Effector memory CD8-positive, alpha-beta T cell (primary cell): Measurements from ENCODE around the gene C3orf33.
"Not testable (repeated sequence)": the region's sequence is repeated elsewhere in the genome, so short reads cannot be mapped to it uniquely, and the experiment has no call there.

Source experiments
- ATAC-seq: fragments of 150-1000 bp; cut with Tn5 transposase; replicated peaks from 2 replicates; pipeline ENCODE4 v1.10.0; 2021; ENCODE audit warnings: mild to moderate bottlenecking, moderate library complexity
- DNase-seq, 3 experiments: peaks; one replicate each; pipeline ENCODE4 v3.0.0; 2021
- H3K27ac Mint-ChIP-seq, 2 donors: one replicate each; pipeline ENCODE4 v1.8.0; 2022; ENCODE audit warnings: mild to moderate bottlenecking in 2 of 2, mixed read lengths in 2 of 2, moderate library complexity in 2 of 2
- H3K27me3 Mint-ChIP-seq, 2 donors: one replicate each; pipeline ENCODE4 v1.8.0; 2022; ENCODE audit warnings: mixed read lengths in 2 of 2
- H3K36me3 Mint-ChIP-seq: one replicate; pipeline ENCODE4 v1.8.0; 2022; ENCODE audit warnings: mild to moderate bottlenecking, moderate library complexity, mixed read lengths; ENCODE audit not compliant: insufficient read depth
- H3K4me1 Mint-ChIP-seq, 2 donors: one replicate each; pipeline ENCODE4 v1.8.0; 2022; ENCODE audit warnings: low read depth in 2 of 2, mixed read lengths in 2 of 2
- H3K4me3 Mint-ChIP-seq, 2 donors: one replicate each; pipeline ENCODE4 v1.8.0; 2022; ENCODE audit warnings: mild to moderate bottlenecking in 2 of 2, mixed read lengths in 2 of 2, moderate library complexity in 2 of 2
- H3K9me3 Mint-ChIP-seq, 2 donors: one replicate each; pipeline ENCODE4 v1.8.0; 2022; ENCODE audit warnings: mixed read lengths in 2 of 2

C3orf33 gene

DNA sequence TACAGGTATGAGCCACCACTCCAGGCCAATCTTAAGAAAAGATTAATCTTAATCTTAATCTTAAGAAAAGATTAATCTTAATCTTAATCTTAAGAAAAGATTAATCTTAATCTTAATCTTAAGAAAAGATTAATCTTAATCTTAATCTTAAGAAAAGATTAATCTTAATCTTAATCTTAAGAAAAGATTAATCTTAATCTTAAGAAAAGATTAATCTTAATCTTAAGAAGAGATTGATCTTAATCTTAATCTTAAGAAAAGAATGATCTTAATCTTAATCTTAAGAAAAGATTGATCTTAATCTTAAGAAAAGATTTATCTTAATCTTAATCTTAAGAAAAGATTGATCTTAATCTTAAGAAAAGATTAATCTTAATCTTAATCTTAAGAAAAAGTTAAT, 7.1 kb upstream of the C3orf33 start:
- H3K27ac Mint-ChIP-seq, H3K4me1 Mint-ChIP-seq, H3K36me3 Mint-ChIP-seq, ATAC-seq, H3K4me3 Mint-ChIP-seq, H3K9me3 Mint-ChIP-seq, DNase-seq: not testable (repeated sequence)
- H3K27me3 Mint-ChIP-seq = peaks cover 0 to 15% of the 10 kb centered on the region in 2 donors

DNA sequence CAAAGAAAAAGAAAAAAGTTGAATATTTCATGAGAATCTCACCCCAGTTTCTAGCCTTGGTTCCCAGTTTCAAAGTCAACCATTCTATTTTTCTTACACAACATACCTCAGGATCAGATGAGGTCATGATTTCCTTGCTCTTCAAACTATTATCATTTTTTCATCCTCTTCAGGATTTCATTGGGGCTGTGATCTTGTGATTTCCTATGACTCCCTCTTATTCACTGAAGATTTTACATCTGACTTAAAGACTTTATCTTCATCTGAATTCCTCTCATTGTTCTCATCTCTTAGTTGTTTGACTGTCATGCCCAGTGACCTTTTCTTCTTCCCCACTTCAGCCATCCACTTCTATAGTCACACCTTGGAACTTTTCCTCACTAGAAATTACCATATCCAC, 3.1 kb upstream of the C3orf33 start:
- DNase-seq = no peak
- no peak overlapping the region for H3K27ac Mint-ChIP-seq
- no peaks in the 10 kb centered on the region for H3K36me3 Mint-ChIP-seq
- H3K4me3 Mint-ChIP-seq = no peak overlapping the region
- H3K9me3 Mint-ChIP-seq = no peaks in the 10 kb centered on the region
- no peak for ATAC-seq
- H3K27me3 Mint-ChIP-seq = peaks cover 0 to 15% of the 10 kb centered on the region in 2 donors
- peaks cover 5 to 12% of the 10 kb centered on the region in 2 donors for H3K4me1 Mint-ChIP-seq

DNA sequence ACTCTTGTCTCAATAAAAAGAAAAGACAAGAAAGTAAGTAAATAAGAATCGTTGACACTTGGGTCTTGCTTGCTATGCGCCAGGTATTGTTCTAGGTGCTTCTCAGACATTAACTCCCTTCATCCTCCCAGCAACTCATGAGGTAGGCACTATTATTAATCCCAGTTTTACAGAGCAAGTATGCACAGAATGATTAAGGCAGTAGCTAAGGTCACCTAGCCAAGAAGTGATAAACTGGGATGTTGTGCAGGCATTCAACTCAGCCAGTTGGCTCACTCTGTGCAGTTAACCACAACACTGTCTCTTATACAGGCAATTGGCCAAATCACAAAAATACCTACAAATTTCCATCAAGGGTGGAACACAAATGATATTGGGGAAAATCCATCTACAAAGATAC, 1.7 kb upstream of the C3orf33 start:
- DNase-seq (no peak), ATAC-seq (no peak)
- no peak overlapping the region for H3K27ac Mint-ChIP-seq
- H3K4me1 Mint-ChIP-seq = peaks cover 5 to 13% of the 10 kb centered on the region in 2 donors
- peaks cover 0 to 15% of the 10 kb centered on the region in 2 donors for H3K27me3 Mint-ChIP-seq
- no peaks in the 10 kb centered on the region for H3K9me3 Mint-ChIP-seq
- H3K36me3 Mint-ChIP-seq = peaks cover 6% of the 10 kb centered on the region
- no peak overlapping the region for H3K4me3 Mint-ChIP-seq

DNA sequence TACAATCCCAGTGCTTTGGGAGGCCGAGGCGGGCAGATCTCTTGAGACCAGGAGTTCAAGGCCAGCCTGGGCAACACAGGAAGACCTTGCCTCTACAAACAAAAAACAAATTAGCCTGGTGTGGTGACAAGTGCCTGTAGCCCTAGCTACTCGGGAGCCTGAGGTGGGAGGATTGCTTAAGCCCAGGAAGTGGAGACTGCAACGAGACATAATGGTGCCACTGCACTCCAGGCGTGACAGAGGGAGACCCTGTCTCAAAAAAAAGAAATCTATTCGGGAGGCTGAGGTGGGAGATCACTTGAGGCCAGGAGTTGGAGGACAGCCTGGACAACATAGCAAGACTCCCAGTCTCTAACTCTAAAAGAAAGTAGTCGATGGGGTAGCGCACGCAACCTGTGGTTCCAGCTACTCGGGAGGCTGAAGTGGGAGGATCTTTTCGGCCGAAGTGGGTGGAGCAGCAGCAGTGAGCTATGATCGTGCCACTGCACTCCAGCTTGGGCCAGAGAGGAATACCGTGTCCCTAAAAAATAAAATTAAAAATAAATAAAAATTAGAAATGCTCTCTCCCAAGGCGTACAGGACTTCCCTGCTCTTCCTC, 775 bp downstream of the C3orf33 start:
- peak overlapping the region; percentile 83 to 88 for H3K4me3 Mint-ChIP-seq
- DNase-seq (no peak), ATAC-seq (peak; percentile 4)
- H3K4me1 Mint-ChIP-seq = peaks cover 5 to 18% of the 10 kb centered on the region in 2 donors
- peaks cover 7% of the 10 kb centered on the region for H3K36me3 Mint-ChIP-seq
- peaks cover 0 to 15% of the 10 kb centered on the region in 2 donors for H3K27me3 Mint-ChIP-seq
- no peaks in the 10 kb centered on the region for H3K9me3 Mint-ChIP-seq
- peak overlapping the region; percentile 81 to 94 for H3K27ac Mint-ChIP-seq

DNA sequence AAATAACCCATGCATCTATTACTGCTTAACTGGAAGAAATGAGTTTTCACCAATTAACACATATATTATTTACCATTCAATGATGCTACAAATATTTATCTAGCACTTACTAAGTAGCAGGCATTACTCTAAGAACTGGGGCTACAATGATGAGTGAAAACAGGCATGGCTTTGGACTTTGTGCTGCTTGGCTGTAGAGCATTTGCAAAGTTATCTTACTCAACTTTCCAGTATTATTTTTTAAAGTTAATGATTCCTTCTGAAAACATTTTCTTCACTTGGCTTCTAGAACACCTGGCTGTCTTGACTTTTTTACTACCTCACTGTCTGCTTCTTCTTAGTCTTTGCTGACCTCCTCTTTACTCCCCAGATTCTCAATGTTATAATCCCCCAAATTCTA, 1.8 kb downstream of the C3orf33 start:
- peak overlapping the region in 1 of 2 donors; percentile 94 for H3K27ac Mint-ChIP-seq

DNA sequence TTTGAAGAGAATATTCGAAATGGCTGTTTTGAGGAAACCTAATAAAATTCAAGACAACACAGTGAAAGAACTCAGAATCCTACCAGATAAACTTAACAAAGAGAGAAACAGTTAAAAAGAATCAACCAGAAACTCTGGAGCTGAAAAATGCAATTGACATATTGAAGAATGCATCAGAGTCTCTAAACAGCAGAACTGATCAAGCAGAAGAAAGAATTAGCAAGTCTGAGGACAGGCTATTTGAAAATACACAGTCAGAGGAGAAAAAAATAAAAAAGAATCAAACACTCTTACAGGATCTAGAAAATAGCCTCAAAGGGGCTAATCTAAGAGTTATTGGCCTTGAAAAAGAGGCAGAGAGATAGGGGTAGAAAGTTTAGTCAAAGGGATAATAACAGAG, 13.5 kb downstream of the C3orf33 start:
- DNase-seq = no peak
- H3K27ac Mint-ChIP-seq = no peak overlapping the region
- no peak overlapping the region for H3K4me3 Mint-ChIP-seq
- H3K9me3 Mint-ChIP-seq = no peaks in the 10 kb centered on the region
- H3K27me3 Mint-ChIP-seq = no peaks in the 10 kb centered on the region
- peaks cover 7% of the 10 kb centered on the region for H3K36me3 Mint-ChIP-seq
- peaks cover 6 to 16% of the 10 kb centered on the region in 2 donors for H3K4me1 Mint-ChIP-seq
- no peak for ATAC-seq

More for the DNA sequence above, 1.8 kb downstream of the C3orf33 start:
- peaks cover 7% of the 10 kb centered on the region for H3K36me3 Mint-ChIP-seq
- H3K9me3 Mint-ChIP-seq = no peaks in the 10 kb centered on the region
- no peak for ATAC-seq
- H3K27me3 Mint-ChIP-seq = peaks cover 0 to 5% of the 10 kb centered on the region in 2 donors
- H3K4me3 Mint-ChIP-seq = no peak overlapping the region
- peaks cover 8 to 22% of the 10 kb centered on the region in 2 donors for H3K4me1 Mint-ChIP-seq
- no peak for DNase-seq

DNA sequence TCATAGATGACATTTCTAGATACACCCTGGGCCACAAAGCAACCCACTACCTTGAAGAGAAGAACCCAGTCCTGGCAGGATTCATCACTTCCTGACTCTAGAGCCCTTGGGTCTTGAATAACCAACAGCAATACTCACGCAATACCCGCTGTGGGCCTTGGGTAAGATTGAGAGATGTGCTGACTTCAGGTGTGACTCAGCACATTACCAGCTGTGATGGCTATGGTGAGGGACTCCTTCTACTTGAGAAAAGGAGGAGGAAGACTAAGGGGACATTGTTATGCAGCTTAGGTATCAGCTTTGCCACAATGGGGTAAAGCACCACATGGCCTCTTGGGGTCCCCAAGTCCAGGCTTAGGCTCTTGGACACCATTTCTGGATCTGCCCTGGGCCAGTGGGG, 14.9 kb downstream of the C3orf33 start:
- ATAC-seq (no peak), DNase-seq (no peak)
- H3K4me3 Mint-ChIP-seq = no peak overlapping the region
- H3K4me1 Mint-ChIP-seq = peaks cover 5 to 10% of the 10 kb centered on the region in 2 donors
- H3K27ac Mint-ChIP-seq = no peak overlapping the region
- H3K36me3 Mint-ChIP-seq = peaks cover 7% of the 10 kb centered on the region
- H3K9me3 Mint-ChIP-seq = no peaks in the 10 kb centered on the region
- H3K27me3 Mint-ChIP-seq = no peaks in the 10 kb centered on the region

DNA sequence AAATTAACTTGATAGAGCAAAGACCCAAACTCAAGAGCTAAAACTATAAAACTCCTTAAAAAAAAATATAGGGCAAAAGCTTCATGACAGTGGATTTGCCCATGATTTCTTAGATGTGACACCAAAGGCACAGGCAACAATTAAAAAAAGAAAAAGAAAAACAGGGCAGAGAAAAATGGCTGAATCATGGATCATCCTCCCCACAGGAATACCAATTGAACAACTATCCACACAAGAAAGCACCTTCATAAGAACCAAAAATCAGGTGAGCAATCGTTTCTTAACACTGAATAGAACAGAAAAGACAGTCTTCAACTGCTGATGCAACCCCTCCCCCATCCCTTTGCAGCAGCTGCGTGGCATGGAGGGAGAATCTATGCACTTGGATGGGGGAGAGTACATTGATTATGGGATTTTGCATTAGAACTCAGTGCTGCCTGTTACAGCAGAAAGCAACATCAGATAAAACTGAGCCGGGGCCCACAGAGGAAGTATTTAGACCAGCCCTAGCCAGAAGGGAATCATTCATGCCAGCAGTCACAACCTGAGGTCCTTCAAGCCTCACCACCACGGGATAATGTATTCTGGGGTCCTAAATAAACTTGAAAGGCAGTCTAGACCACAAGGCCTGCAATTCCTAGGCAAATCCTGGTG, 15.7 kb downstream of the C3orf33 start:
- H3K36me3 Mint-ChIP-seq = peaks cover 7% of the 10 kb centered on the region
- peaks cover 9 to 14% of the 10 kb centered on the region in 2 donors for H3K4me1 Mint-ChIP-seq
- H3K27ac Mint-ChIP-seq = no peak overlapping the region
- no peak overlapping the region for H3K4me3 Mint-ChIP-seq
- H3K27me3 Mint-ChIP-seq = no peaks in the 10 kb centered on the region
- H3K9me3 Mint-ChIP-seq = no peaks in the 10 kb centered on the region
- ATAC-seq = no peak
- DNase-seq = no peak

DNA sequence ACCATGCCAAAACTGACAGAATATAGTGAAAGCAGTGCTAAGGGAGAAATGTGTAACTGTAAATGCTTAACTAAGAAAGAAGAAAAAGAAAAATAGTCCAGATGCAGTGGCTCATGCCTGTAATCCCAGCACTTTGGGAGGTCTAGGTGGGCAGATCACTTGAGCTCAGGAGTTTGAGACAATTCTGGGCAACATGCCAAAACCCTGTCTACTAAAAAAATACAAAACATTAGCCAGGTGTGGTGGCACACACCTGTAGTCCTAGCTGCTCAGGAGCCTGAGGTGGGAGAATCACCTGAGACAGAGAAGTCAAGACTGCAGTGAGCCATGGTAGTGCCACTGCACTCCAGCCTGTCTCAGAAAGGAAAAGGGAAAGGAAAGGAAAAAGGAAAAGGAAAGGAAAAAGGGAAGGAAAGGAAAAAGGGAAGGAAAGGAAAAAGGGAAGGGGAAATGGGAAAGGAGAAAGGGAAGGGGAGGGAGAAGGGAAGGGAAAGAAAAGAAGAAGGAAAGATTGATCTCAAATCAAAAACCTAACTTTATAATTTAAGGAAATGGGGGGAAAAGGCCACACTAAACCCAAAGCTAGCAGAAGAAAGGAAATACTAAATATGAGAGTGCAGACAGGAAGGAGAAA, 20.3 kb downstream of the C3orf33 start:
- Mint-ChIP-seq H3K36me3 (peaks cover 11% of the 10 kb centered on the region), H3K27me3 (no peaks in the 10 kb centered on the region), H3K27ac (peak overlapping the region in 1 of 2 donors; percentile 55), H3K4me3 (no peak overlapping the region), H3K9me3 (peaks cover 0 to 2% of the 10 kb centered on the region in 2 donors), H3K4me1 (peaks cover 6 to 17% of the 10 kb centered on the region in 2 donors)
- no peak for ATAC-seq
- no peak for DNase-seq

DNA sequence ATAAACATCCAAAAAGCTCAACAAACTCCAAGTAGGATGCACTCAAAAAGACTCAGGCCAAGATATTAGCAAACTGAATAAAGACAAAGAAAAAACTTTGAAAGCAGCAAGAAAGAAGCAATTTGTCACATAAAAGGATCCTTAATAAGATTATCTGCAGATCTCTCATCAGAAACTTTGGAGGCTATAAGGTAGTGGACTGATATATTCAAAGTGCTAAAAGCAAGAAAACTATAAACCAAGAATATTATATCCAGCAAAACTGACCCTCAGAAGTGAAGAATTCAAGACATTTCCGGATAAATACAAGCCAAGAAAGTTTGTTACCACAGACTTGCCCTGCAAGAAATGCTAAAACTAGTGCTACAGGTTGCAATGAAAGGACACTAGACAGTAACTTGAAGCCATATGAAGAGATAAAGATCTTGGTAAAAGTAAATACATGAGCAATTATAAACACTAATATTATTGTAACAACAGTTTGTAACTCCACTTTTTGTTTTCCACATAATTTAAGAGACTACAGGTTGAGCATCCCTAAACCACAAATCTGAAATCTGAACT, 23.6 kb downstream of the C3orf33 start:
- Mint-ChIP-seq H3K4me1 (peaks cover 4 to 15% of the 10 kb centered on the region in 2 donors), H3K9me3 (peaks cover 0 to 2% of the 10 kb centered on the region in 2 donors), H3K27ac (no peak overlapping the region), H3K27me3 (no peaks in the 10 kb centered on the region), H3K36me3 (peaks cover 14% of the 10 kb centered on the region), H3K4me3 (no peak overlapping the region)
- no peak for ATAC-seq
- DNase-seq = no peak

DNA sequence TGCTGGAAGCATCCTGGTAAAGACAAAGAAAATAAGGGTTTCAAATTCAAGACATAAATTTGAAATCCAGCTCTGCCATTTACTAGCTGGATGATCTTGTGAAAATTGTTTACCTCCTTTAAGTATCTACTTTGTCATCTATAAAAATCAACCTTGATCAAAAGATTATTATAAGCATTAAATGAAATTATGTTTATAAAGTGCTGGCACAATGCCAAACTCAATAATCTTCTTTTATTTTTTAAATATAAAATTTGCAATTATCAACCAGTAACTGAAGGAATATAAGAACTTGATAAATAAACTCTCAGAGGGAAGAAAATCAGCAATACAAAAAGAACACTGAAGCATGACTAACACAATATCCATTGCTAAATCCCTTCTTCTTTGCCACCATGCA, 25.8 kb downstream of the C3orf33 start:
- Mint-ChIP-seq H3K27ac (no peak overlapping the region), H3K27me3 (no peaks in the 10 kb centered on the region), H3K4me1 (peaks cover 0 to 3% of the 10 kb centered on the region in 2 donors), H3K4me3 (no peak overlapping the region), H3K9me3 (peaks cover 0 to 2% of the 10 kb centered on the region in 2 donors), H3K36me3 (peaks cover 14% of the 10 kb centered on the region)
- DNase-seq (no peak), ATAC-seq (no peak)

DNA sequence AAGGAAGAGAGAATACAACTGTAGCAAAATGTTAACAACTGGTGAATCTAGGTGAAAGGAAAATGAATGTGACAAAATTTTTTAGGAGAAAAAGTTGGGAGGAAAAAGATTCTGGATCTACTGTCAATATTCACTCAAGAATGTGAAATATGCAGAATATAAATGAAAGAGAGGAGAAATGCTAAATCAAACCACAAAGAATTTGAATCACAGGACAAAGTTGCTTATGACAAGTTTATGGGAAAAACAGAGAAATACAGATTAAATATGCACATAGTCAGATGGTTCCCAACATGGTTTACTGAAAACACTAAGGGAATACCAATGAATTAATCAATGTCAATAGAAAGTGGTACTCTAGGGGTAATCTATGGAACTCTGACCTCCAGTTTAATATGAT, 27.6 kb downstream of the C3orf33 start:
- no peak for DNase-seq
- Mint-ChIP-seq H3K4me1 (no peaks in the 10 kb centered on the region), H3K27me3 (no peaks in the 10 kb centered on the region), H3K36me3 (peaks cover 13% of the 10 kb centered on the region), H3K27ac (no peak overlapping the region), H3K9me3 (peaks cover 0 to 2% of the 10 kb centered on the region in 2 donors), H3K4me3 (no peak overlapping the region)
- no peak for ATAC-seq

DNA sequence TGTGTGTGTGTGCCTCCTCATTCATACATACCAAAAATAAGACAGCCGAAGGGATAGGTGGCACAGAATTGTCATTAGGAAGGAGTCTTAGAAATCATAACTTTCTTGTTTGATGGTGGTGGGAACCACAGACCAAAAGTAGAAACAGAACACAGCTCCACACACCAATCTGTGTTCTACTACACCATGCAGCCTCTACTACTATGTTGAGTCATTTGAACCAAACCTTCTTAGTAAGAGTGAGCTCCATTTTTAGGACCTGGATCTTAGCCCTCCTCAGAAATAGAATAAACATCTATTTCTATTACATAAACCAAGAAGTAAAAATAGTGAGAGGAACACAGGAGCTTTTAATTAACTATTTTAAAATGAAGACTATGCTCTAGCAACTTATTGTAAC, 33.3 kb downstream of the C3orf33 start:
- H3K27ac Mint-ChIP-seq = no peak overlapping the region
- H3K9me3 Mint-ChIP-seq = no peaks in the 10 kb centered on the region
- H3K27me3 Mint-ChIP-seq = no peaks in the 10 kb centered on the region
- H3K36me3 Mint-ChIP-seq = peaks cover 8% of the 10 kb centered on the region
- no peak for DNase-seq
- no peak for ATAC-seq
- H3K4me3 Mint-ChIP-seq = no peak overlapping the region
- no peaks in the 10 kb centered on the region for H3K4me1 Mint-ChIP-seq

DNA sequence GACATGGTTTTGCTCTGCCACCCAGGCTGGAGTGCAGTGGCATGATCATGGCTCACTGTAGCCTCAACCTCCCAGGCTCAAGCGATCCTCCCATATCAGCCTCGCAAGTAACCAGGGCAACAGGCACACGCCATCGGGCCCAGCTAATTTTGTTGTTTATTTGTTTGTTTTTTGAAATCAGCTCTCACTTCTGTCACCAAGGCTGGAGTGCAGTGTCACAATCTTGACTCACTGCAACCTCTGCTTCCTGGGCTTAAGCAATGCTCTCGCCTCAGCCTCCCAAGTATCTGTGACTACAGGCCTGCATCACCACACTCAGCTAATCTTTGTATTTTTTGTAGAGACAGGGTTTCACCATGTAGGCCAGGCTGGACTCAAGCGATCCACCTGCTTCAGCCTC, 35.0 kb downstream of the C3orf33 start:
- Mint-ChIP-seq H3K9me3 (no peaks in the 10 kb centered on the region), H3K27ac (no peak overlapping the region), H3K4me1 (no peaks in the 10 kb centered on the region), H3K27me3 (no peaks in the 10 kb centered on the region), H3K36me3 (peaks cover 8% of the 10 kb centered on the region), H3K4me3 (no peak overlapping the region)
- ATAC-seq (no peak), DNase-seq (no peak)
